NCI-H146 (cell line): Measurements from ENCODE around the gene SCFD2.
"Not testable (repeated sequence)": the region's sequence is repeated elsewhere in the genome, so short reads cannot be mapped to it uniquely, and the experiment has no call there.

Experiments used
- DNase-seq: peaks from one replicate; lab custom pipeline; 2025; lab: John Stamatoyannopoulos, UW

The SCFD2 gene

GRCh38 chr4:53238352-53238751 lies 127.5 kb downstream of the SCFD2 start:
- DNase-seq, result not testable (repeated sequence)

GRCh38 chr4:53237811-53238210 lies 128.1 kb downstream of the SCFD2 start:
- not testable (repeated sequence) for DNase-seq

GRCh38 chr4:53236624-53237023 lies 129.2 kb downstream of the SCFD2 start:
- not testable (repeated sequence) for DNase-seq

- DNase-seq, result no peak
Measured at GRCh38 chr4:53235547-53235946, 130.3 kb downstream of the SCFD2 start.

- no peak for DNase-seq
Measured at GRCh38 chr4:53234669-53235068, 131.2 kb downstream of the SCFD2 start.

GRCh38 chr4:53234111-53234510 lies 131.8 kb downstream of the SCFD2 start:
- DNase-seq, result no peak

GRCh38 chr4:53233114-53233795 lies 132.6 kb downstream of the SCFD2 start:
- DNase-seq, result no peak

GRCh38 chr4:53232371-53232770 lies 133.5 kb downstream of the SCFD2 start:
- DNase-seq, result no peak

- no peak for DNase-seq
Measured at GRCh38 chr4:53228036-53228435, 137.8 kb downstream of the SCFD2 start.

- no peak for DNase-seq
Measured at GRCh38 chr4:53227451-53227850, 138.4 kb downstream of the SCFD2 start.

GRCh38 chr4:53221832-53222480 lies 143.9 kb downstream of the SCFD2 start:
- DNase-seq, result no peak

GRCh38 chr4:53219148-53219547 lies 146.7 kb downstream of the SCFD2 start:
- DNase-seq, result not testable (repeated sequence)

- DNase-seq, result no peak
Measured at GRCh38 chr4:53208753-53209152, 157.1 kb downstream of the SCFD2 start.

- no peak for DNase-seq
Measured at GRCh38 chr4:53205970-53206369, 159.9 kb downstream of the SCFD2 start.

GRCh38 chr4:53199356-53199755 lies 166.5 kb downstream of the SCFD2 start:
- DNase-seq, result no peak

- DNase-seq, result no peak
Measured at GRCh38 chr4:53197772-53198142, 168.1 kb downstream of the SCFD2 start.

- DNase-seq, result peak; percentile 76
Measured at GRCh38 chr4:53196882-53197771, 168.7 kb downstream of the SCFD2 start.

- no peak for DNase-seq
Measured at GRCh38 chr4:53195815-53196661, 169.8 kb downstream of the SCFD2 start.

GRCh38 chr4:53194727-53195126 lies 171.1 kb downstream of the SCFD2 start:
- DNase-seq, result no peak

GRCh38 chr4:53193111-53193510 lies 172.8 kb downstream of the SCFD2 start:
- no peak for DNase-seq

- no peak for DNase-seq
Measured at GRCh38 chr4:53192496-53192895, 173.4 kb downstream of the SCFD2 start.

- DNase-seq, result no peak
Measured at GRCh38 chr4:53191997-53192396, 173.9 kb downstream of the SCFD2 start.
